ENCODE measurements around the gene ABCG1.

ABCG1 gene

DNA sequence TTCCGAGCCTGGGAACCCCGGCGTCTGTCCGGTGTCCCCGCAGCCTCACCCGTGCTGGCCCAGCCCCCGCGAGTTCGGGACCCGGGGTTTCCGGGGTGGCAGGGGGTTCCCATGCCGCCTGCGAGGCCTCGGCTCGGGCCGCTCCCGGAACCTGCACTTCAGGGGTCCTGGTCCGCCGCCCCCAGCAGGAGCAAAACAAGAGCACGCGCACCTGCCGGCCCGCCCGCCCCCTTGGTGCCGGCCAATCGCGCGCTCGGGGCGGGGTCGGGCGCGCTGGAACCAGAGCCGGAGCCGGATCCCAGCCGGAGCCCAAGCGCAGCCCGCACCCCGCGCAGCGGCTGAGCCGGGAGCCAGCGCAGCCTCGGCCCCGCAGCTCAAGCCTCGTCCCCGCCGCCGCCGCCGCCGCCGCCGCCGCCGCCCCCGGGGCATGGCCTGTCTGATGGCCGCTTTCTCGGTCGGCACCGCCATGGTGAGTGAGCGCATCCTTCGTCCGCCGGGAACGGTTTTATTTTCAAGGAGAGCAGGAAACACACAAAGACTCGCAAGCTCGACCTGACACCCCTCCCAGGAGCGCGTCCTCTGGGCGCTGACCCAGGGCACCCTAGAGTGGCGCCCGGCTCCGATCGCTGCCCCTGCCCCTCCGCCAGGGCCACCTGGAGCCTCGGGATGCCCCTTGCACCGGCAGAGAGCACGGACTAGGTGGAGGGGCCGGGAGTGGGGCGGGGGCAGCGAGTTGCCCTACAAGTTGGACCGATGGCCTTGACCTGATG, at the start of gene ABCG1:
Gene ABCG1 (plus strand): TSS at position 305 of the 770 bp plus-strand sequence. CDS start 123 bp downstream, at position 428.
- TF ChIP-seq CTCF (IDR thresholded peaks at IDR 0.05) = no peak
- TF ChIP-seq ZFX (IDR thresholded peaks at IDR 0.05; ENCODE audit: borderline replicate concordance) = no peak
- H3K27ac ChIP-seq = no peak within 1 kb of the TSS

GRCh38 chr21:42169758-42170157, 49.2 kb upstream of the ABCG1 start:
- H3K27ac ChIP-seq = no peak overlapping the region
- no peak for TF ChIP-seq CTCF (IDR thresholded peaks at IDR 0.05)
- TF ChIP-seq ZFX (IDR thresholded peaks at IDR 0.05; ENCODE audit: borderline replicate concordance) = no peak

- TF ChIP-seq ZFX (IDR thresholded peaks at IDR 0.05; ENCODE audit: borderline replicate concordance) = no peak
Measured at GRCh38 chr21:42171091-42172053, 47.6 kb upstream of the ABCG1 start.

DNA sequence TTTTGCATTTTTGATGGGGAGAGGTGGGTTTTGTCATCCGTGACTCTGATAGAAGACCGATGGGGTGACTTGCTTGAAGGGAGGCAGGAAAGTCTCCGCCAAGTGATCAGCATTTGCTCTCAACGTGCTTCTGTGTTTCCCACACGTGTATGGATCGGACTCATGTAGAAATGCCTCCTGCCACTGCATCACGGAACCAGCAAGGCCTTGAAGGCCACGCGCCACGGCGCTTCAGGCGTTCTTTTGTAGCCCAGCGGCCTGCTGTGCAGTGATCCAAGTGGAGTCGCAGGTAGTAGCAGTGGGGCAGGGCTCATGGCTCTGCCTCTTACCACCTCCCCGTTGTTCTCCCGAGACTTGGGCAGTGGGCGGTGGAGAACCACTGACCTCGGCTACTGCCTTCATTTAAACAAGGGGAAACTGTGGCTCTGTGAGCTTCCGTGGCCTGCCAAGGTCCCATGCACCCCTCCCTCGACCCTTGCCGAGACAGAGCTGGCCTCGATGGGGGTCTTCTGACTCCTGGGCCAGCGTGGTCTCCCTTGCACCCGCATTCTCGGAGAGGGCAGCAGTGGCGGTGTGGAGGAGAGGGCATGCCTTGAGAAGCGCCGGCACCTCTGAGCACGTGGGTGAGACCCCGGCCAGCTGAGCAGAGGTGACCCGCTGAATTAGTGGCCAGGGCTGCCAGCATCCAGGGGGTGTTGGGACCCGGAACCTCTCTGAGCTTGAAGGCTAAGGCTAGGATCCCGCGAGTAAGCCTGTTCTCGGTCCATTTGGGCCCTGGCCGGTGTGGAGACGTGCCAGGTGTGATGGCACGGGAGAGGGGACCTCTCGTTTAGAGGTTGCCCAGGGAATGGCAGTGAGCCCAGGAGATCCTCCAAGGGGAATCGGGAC, 46.1 kb upstream of the ABCG1 start:
- no peak overlapping the region for H3K27ac ChIP-seq
- no peak for TF ChIP-seq CTCF (IDR thresholded peaks at IDR 0.05)
- TF ChIP-seq ZFX (IDR thresholded peaks at IDR 0.05; ENCODE audit: borderline replicate concordance) = no peak

More at GRCh38 chr21:42171091-42172053, 47.6 kb upstream of the ABCG1 start:
- no peak overlapping the region for H3K27ac ChIP-seq

DNA sequence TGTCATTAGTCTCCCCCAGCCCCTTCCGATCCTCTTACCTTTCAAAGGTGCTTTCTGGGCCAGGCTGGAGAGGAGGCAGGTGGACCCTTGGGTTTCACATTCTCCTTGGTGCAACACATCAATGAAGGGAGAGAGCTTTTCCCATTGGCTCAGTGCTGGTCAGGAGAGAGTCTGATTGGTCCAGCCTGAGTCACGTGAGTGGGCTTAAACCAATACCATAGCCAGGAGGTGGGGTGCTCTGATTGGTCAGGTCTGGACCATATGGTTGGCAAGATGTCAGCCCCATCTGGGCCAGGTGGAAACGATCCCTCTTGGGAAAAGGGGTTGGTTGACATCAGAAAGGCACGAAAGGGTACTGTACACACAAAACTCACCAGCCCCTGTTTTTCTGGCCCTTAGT, 44.8 kb upstream of the ABCG1 start:
- no peak overlapping the region for H3K27ac ChIP-seq

DNA sequence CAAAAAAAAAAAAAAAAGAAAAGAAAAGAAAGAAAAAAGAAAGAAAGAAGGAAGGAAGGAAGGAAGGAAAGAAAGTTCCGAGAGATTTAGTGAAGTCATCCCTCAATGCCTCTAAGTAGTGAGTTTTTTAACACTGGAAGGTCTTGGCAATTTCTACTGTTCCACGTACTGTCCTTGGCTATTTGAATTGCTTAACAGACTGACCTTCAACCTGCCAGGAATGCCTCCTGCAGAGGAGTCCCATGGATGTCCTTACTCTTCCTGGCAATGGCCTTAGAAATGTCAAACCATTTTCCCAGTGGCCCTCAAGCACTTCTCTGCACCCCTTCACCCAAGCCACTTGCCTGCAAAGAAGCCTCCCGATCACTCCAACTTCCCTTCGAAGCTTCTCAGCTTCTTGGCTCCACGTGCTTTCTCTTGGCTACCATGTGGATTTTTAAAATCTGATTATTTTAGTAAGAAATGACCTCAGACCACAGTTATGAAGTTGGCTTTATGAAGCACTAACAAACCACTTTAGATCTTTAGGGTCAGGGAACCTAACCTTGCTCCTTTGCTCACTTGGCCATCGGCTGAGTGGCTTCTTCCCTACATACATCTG, 43.7 kb upstream of the ABCG1 start:
- TF ChIP-seq ZFX (IDR thresholded peaks at IDR 0.05; ENCODE audit: borderline replicate concordance) (no peak), CTCF (IDR thresholded peaks at IDR 0.05) (no peak)

More for the DNA sequence above, 44.8 kb upstream of the ABCG1 start:
- TF ChIP-seq CTCF (IDR thresholded peaks at IDR 0.05) (no peak), ZFX (IDR thresholded peaks at IDR 0.05; ENCODE audit: borderline replicate concordance) (no peak)

More for the DNA sequence above, 43.7 kb upstream of the ABCG1 start:
- H3K27ac ChIP-seq = no peak overlapping the region
